Fibroblast of villous mesenchyme (primary cell): ENCODE data around the gene HAPLN2. TPM values are rescaled to one million over a fixed set of nuclear protein-coding genes. Genes with fewer than 3 reads are reported as not detected.

ENCODE experiments used
- DNase-seq: peaks from one replicate; pipeline ENCODE4 v3.0.0-alpha.2; 2010; ENCODE audit warnings: low read depth
- H3K4me3 ChIP-seq: 2 replicates; pipeline ENCODE4 v1.5.1; 2011; ENCODE audit warnings: low read depth, mild to moderate bottlenecking, low read length
- CTCF ChIP-seq: IDR thresholded peaks from 2 replicates; pipeline ENCODE4 v1.5.1; 2012; ENCODE audit warnings: low read depth, mild to moderate bottlenecking, low read length; ENCODE audit not compliant: insufficient read depth
- total RNA-seq: library from RNA; depleted of rRNA; stranded (reverse); fragments of >200 nt; gene quantifications from 2 replicates; pipeline ENCODE4 v1.2.3, GENCODE V29; 2012

Gene HAPLN2
- total RNA-seq, 1 donor, result not detected

DNA sequence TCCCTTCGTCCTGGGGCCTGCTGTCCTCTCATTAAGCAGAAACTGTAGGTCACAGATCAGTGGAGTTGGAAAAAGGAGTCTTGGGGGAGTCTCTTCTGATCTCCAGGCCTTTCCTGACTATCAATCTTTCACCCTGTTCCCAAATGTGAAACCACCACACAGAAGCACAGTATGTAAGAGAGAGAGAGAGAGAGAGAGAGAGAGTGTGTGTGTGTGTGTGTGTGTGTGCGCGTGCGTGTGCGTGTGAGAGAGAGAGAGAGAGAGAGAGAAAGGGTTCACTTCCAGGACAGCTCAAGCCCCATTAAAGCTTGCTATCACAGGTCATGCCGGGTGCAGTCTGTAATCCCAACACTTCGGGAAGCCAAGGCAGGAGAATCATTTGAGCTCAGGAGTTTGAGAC, 41.2 kb upstream of the HAPLN2 start:
- H3K4me3 ChIP-seq, result no peak overlapping the region
- DNase-seq, result no peak
- TF ChIP-seq CTCF, result no peak

- no peak for TF ChIP-seq CTCF
Observed at GRCh38 chr1:156579472-156579871, 39.7 kb upstream of the HAPLN2 start, which contains the start of gene TTC24. Gene TTC24, plus strand, starts transcription at chr1:156579723. Its CDS starts 1,642 bp downstream, at chr1:156581365.

GRCh38 chr1:156581661-156582387, 37.4 kb upstream of the HAPLN2 start:
- TF ChIP-seq CTCF, result no peak
- H3K4me3 ChIP-seq, result no peak overlapping the region
- DNase-seq, result no peak

More at GRCh38 chr1:156579472-156579871, 39.7 kb upstream of the HAPLN2 start, which contains the start of gene TTC24:
- no peak for DNase-seq
- no peak within 1 kb of the TSS for H3K4me3 ChIP-seq

- TF ChIP-seq CTCF, result no peak
- DNase-seq, result no peak
- no peak overlapping the region for H3K4me3 ChIP-seq
Observed at GRCh38 chr1:156582388-156583017, 36.7 kb upstream of the HAPLN2 start.

- no peak overlapping the region for H3K4me3 ChIP-seq
- peak; percentile 85 for DNase-seq
- peak; percentile 94 for TF ChIP-seq CTCF
Observed at GRCh38 chr1:156583821-156584622, 35.2 kb upstream of the HAPLN2 start.

GRCh38 chr1:156584813-156585212, 34.4 kb upstream of the HAPLN2 start:
- no peak for DNase-seq
- peak; percentile 26 for TF ChIP-seq CTCF
- no peak overlapping the region for H3K4me3 ChIP-seq
